ENCODE data around the gene OSGIN1. TPM values are rescaled to one million over a fixed set of nuclear protein-coding genes. Genes with fewer than 3 reads are reported as not detected.

The OSGIN1 gene
- total and polyA plus RNA-seq, 9 donors, result 0.65 to 9.3 (median 5.4) TPM

DNA sequence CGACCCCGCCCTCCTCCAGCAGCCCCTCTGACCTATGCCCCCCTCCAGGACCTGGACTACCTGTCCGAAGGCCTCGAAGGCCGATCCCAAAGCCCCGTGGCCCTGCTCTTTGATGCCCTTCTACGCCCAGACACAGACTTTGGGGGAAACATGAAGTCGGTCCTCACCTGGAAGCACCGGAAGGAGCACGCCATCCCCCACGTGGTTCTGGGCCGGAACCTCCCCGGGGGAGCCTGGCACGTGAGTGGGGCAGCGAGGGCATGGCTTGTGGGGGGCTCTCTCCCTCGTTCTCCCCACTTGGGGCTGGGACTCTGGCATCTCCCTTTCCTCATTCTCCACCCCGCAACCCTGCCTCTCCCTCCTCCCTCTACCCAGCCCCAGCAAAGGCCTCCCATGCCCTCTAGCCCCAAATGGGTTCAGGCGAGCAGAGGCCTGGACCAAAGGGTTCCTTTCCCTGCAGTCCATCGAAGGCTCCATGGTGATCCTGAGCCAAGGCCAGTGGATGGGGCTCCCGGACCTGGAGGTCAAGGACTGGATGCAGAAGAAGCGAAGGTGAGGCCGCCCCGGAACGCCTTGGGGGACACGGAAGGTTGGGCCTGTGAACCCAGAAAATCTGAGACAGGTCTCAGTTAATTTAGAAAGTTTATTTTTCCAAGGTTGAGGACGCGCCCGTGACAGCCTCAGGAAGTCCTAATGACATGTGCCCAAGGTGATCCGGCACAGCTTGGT, 7.6 kb downstream of the OSGIN1 start:
- Histone ChIP-seq H3K27me3 (no peaks in the 10 kb centered on the region), H3K36me3 (no peaks in the 10 kb centered on the region), H3K4me3 (no peak overlapping the region), H3K4me1 (ENCODE audit: insufficient read depth) (no peaks in the 10 kb centered on the region), H3K9me3 (no peaks in the 10 kb centered on the region), H3K27ac (no peak overlapping the region)
- WGBS, 3 donors, result 90 to 92% (median 92%) methylated on average over 29 of the region's 29 CpGs
- intact Hi-C loops (cut with DNase I), result loop anchor here in 2 of 4 donors (10.0 kb wide), 4 partner anchors 104 to 524 kb away; partner anchors contain the start of gene TAF1C (in 1 of the 2)
- DNase-seq, result no peak
- TF ChIP-seq POLR2A (IDR thresholded peaks at IDR 0.05), result no peak

DNA sequence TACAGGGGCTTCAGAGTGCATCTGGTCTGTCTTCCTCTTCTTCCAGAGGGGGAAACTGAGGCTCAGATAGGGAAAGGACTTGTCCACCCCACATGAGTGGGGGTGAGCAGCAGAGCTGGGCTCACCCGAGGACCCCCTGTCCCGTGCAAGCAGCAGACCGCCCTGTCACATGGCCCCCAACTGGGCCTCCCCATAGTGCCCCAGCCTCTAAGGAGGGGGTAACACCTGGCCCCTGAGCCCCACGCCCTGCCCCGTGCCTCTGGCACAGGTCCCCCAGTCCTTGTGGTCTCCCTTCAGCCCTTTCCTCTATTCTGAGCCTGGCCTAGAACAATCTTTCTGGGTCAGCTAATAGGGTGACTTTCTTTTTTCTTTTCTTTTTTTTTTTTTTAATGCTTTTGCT, 8.6 kb downstream of the OSGIN1 start:
- Histone ChIP-seq H3K27me3 (no peaks in the 10 kb centered on the region), H3K27ac (no peak overlapping the region), H3K9me3 (no peaks in the 10 kb centered on the region), H3K4me1 (ENCODE audit: insufficient read depth) (no peaks in the 10 kb centered on the region), H3K4me3 (no peak overlapping the region), H3K36me3 (no peaks in the 10 kb centered on the region)
- no peak for DNase-seq
- WGBS, 3 donors, result 81 to 91% (median 86%) methylated on average over 5 of the region's 5 CpGs
- TF ChIP-seq POLR2A (IDR thresholded peaks at IDR 0.05) (no peak), EP300 (IDR thresholded peaks at IDR 0.05) (no peak)
- TF ChIP-seq, protein P1, sequence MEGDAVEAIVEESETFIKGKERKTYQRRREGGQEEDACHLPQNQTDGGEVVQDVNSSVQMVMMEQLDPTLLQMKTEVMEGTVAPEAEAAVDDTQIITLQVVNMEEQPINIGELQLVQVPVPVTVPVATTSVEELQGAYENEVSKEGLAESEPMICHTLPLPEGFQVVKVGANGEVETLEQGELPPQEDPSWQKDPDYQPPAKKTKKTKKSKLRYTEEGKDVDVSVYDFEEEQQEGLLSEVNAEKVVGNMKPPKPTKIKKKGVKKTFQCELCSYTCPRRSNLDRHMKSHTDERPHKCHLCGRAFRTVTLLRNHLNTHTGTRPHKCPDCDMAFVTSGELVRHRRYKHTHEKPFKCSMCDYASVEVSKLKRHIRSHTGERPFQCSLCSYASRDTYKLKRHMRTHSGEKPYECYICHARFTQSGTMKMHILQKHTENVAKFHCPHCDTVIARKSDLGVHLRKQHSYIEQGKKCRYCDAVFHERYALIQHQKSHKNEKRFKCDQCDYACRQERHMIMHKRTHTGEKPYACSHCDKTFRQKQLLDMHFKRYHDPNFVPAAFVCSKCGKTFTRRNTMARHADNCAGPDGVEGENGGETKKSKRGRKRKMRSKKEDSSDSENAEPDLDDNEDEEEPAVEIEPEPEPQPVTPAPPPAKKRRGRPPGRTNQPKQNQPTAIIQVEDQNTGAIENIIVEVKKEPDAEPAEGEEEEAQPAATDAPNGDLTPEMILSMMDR (IDR thresholded peaks at IDR 0.05), result no peak
- intact Hi-C loops (cut with DNase I), result loop anchor here in 2 of 4 donors (10.0 kb wide), 4 partner anchors 103 to 523 kb away; partner anchors contain the start of gene TAF1C (in 1 of the 2)

DNA sequence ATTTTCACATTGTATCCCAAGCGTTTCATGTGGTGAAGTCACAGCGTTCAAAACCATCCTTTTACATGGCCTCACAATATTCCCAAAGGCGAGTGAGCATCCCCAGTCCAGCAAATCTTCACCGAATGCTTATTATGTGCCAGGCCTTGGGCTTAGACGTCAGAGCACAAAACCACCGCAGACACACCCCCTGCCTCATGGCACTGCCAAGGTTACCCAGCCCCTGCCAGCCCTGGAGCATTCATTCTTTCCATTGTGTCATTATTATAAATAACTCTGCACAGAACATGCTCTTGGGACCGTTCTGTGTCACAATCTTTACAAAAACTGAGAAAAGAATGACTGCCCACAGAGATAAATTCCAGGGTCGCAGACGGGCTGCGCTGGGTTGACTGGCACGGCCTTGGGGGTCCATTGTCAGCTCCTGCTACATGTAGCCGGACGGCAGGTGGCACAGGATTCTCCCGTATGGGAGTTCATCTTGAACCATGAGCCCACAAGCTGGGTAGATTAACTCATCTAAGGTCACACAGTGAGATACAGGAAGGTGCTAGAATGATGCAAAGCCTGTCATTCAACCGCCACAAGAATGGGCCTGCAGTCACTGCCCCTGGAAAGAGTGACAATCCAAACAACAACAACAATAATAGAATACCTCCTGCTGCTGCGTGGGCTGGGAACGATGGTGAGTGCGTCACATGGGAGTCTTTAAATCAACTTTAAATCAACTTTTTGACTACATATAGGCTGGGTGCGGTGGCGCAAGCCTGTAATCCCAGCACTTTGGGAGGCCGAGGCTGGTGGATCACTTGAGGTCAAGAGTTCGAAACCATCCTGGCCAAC, 10.5 kb downstream of the OSGIN1 start:
- H3K27me3 ChIP-seq, result no peaks in the 10 kb centered on the region
- 85 to 86% (median 86%) methylated on average over 22 of the region's 22 CpGs for WGBS, 3 donors
- peak in 1 of 5 donors; percentile 3 for DNase-seq
- no peaks in the 10 kb centered on the region for H3K36me3 ChIP-seq
- intact Hi-C loops (cut with DNase I), result loop anchor here in 2 of 4 donors (10.0 kb wide), 4 partner anchors 101 to 521 kb away; partner anchors contain the start of gene TAF1C (in 1 of the 2)
- H3K4me3 ChIP-seq, result no peak overlapping the region
- no peaks in the 10 kb centered on the region for H3K9me3 ChIP-seq
- TF ChIP-seq, protein P1 (IDR thresholded peaks at IDR 0.05), result no peak
- TF ChIP-seq EP300 (IDR thresholded peaks at IDR 0.05), result no peak
- no peak for TF ChIP-seq POLR2A (IDR thresholded peaks at IDR 0.05)
- H3K4me1 ChIP-seq (ENCODE audit: insufficient read depth), result no peaks in the 10 kb centered on the region
- H3K27ac ChIP-seq, result no peak overlapping the region

DNA sequence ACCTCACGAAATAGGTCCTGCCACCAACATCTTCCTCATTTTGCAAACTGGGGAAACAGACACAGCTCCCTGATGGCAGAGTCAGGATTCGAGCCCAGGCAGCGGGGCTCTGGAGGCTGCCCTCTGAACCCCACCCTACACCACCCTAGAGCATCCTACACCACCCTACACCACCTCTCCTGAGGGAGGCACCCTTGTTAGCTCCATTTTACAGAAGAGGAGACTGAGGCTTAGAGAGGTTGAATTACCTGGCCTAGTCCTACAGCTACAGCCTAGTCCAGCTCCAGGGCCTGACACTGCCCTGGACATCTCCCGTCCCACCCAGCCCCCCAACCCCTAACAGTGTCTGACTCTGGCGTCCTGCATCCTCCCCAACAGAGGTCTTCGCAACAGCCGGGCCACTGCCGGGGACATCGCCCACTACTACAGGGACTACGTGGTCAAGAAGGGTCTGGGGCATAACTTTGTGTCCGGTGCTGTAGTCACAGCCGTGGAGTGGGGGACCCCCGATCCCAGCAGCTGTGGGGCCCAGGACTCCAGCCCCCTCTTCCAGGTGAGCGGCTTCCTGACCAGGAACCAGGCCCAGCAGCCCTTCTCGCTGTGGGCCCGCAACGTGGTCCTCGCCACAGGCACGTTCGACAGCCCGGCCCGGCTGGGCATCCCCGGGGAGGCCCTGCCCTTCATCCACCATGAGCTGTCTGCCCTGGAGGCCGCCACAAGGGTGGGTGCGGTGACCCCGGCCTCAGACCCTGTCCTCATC, 11.8 kb downstream of the OSGIN1 start:
- 90 to 94% (median 92%) methylated on average over 22 to 26 of the region's 26 CpGs for WGBS, 3 donors
- TF ChIP-seq POLR2A (IDR thresholded peaks at IDR 0.05) (no peak), EP300 (IDR thresholded peaks at IDR 0.05) (no peak)
- TF ChIP-seq, protein P1 (IDR thresholded peaks at IDR 0.05), result no peak
- Histone ChIP-seq H3K36me3 (no peaks in the 10 kb centered on the region), H3K9me3 (no peaks in the 10 kb centered on the region), H3K4me1 (ENCODE audit: insufficient read depth) (no peaks in the 10 kb centered on the region), H3K27me3 (no peaks in the 10 kb centered on the region), H3K4me3 (no peak overlapping the region), H3K27ac (no peak overlapping the region)
- intact Hi-C loops (cut with DNase I), result loop anchor here in 3 of 4 donors (5.0 to 10.0 kb wide), 5 partner anchors 100 to 520 kb away; partner anchors contain the start of gene TAF1C (in 1 of the 3)
- DNase-seq, result peak in 1 of 5 donors; percentile 2

All from ovary (tissue), 9 donors.